GM15510 (cell line): ENCODE results near the gene ZNF175.
"Not testable (repeated sequence)": the region's sequence is repeated elsewhere in the genome, so short reads cannot be mapped to it uniquely, and the experiment has no call there.

Experiments used
- POLR2A ChIP-seq: IDR thresholded peaks from 3 replicates; pipeline ENCODE4 v1.6.1; 2011; ENCODE audit warnings: borderline replicate concordance; ENCODE audit not compliant: insufficient read length; ENCODE audit errors: extremely low read depth

ZNF175 gene

DNA sequence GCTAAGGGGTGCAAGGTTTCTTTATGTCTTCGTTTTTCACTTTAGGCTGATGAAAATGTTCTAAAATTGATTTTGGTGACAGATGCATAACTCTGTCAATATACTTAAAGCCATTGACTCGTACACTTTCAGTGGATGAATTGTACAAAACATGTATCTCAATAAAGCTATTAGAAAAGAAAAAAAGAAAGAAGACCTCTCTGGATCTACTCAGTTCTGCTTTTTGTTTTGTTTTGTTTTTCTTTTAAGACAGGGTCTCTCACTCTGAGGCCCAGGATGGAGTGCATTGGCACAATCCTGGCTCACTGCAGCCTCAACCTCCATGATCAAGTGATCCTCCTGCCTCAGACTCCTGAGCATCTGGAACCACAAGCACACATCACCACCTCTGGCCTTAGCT is 55.6 kb downstream of the ZNF175 start:
- TF ChIP-seq POLR2A, result no peak

- TF ChIP-seq POLR2A, result no peak
These were observed 56.5 kb downstream of the ZNF175 start for GRCh38 chr19:51627491-51628138.

DNA sequence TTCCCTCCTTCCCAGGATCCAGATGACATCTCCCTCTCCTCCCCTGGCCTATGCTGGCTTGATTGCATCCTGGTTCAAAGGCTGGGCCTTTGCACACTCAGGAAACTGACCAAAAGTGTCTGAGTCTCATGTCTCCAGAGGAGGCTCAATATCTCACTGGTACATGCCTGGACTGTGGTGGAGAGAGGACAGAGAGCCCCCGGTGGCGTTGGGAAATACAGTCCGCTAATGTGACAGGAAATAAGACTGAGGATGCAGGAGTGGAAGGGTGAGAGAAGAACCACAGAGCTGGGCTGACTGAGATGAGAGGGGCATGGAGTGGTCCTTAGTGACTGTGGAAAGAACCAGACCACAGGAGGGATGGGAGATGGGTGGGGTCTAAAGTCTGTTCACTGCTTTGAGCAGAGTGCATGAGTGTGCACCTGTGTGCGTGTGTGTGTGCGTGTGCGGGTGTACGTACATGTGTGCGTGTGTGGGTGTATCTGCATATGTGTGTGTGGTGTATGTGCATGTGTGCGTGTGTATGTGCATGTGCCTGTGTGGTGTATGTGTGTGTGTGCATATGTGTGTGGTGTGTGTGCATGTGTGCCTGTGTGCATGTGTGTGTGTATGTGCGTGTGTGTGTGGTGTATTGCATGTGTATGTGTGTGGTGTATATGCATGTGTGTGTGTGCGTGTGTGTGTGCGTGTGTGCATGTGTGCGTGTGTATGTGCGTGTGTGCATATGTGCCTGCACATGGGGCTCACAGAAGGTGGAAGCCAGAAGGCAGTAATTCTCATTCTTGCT is 57.3 kb downstream of the ZNF175 start:
- no peak for TF ChIP-seq POLR2A

GRCh38 chr19:51630315-51630714 is 59.2 kb downstream of the ZNF175 start, which contains the start of gene SIGLEC5:
SIGLEC5 (minus strand) TSS chr19:51630401; CDS start chr19:51630335, 66 bp downstream.
- TF ChIP-seq POLR2A, result not testable (repeated sequence)

DNA sequence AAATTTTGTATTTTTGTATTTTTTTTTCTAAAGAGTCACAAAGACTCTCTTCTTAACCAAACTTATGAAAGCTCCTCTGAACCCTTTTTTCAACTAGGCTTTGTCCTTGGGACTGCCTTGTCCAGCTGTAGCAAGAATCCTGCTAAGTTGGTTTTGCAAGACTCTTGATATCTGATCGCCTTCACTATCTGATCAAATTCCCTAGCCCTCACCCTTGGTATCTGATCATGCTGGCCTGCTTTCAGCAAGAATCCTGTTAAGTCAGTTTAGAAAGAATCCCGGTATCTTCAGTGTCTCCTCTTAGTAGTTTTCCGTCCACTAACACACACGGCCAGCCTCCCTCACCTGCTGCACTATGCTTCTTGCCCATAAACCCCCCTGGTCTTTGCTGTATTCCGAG is 61.0 kb downstream of the ZNF175 start:
- no peak for TF ChIP-seq POLR2A

DNA sequence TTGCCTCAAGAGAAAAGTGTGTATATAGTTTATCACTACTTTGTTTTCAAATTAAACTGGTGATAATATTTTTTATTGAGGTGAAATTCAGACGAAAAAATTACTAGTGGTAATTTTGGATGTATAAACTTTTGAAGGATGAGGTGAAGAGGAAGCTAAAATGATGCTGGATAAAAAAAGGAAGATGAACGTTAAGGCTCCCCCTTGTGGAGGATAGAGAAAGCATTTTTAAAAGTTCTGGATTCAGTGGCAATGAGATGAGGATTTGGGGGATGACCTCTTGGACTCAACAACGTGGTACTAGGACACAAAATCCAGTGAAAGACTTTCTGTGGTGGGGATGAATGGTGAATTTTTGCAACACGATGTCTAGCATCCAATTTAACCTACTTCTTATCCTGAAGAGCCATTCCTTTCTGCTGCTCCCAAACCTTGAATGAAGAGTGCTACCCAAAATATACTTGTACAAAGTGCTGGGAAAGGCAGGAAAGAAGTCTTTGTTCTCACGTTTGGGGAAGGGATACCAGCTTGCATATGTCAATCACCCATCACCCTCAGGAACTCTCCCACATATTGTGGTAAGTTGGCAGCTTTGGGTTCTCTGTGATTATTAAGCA is 66.4 kb downstream of the ZNF175 start:
- TF ChIP-seq POLR2A, result no peak

- no peak for TF ChIP-seq POLR2A
These were observed 68.8 kb downstream of the ZNF175 start for GRCh38 chr19:51639916-51640315.

- no peak for TF ChIP-seq POLR2A
These were observed 69.3 kb downstream of the ZNF175 start for GRCh38 chr19:51640386-51640785.

DNA sequence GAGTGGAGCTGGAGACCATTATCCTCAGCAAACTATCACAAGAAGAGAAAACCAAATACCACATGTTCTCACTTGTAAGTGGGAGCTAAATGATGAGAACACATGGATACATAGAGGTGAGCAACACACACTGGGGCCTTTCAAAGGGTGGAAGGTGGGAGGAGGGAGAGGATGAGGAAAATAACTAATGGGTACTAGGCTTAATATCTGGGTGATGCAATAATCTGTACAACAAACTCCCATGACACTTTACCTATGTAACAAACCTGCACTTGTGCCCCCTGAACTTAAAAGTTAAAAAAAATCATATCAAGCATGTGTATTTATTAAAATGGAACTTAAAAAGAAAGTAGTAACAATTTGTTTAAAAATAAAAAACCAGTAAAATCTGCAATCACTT is 70.6 kb downstream of the ZNF175 start:
- TF ChIP-seq POLR2A, result no peak
